Measurements from ENCODE around the gene UBE2F. TPM values are rescaled to one million over a fixed set of nuclear protein-coding genes. Genes with fewer than 3 reads are reported as not detected.

Gene UBE2F
- polyA plus RNA-seq, 1 of the 3 experiments (the other 2 are of a cell fraction): 56.9 TPM

GRCh38 chr2:238087211-238087610 lies 120.4 kb downstream of the UBE2F start (continued):
- no peak for TF ChIP-seq CTCF (IDR thresholded peaks at IDR 0.05)

GRCh38 chr2:238090887-238091286 lies 124.1 kb downstream of the UBE2F start:
- Histone ChIP-seq H3F3A (replicated peaks; ENCODE audit: insufficient read depth) (no peaks in the 10 kb centered on the region), H3K79me2 (ENCODE audit: insufficient read depth) (no peaks in the 10 kb centered on the region), H2AFZ (ENCODE audit: low read depth) (no peak overlapping the region), H3K4me3 (ENCODE audit: low read depth in 2 of 2, low read length in 1 of 2) (no peak overlapping the region), H3K4me2 (no peak overlapping the region), H3K27ac (ENCODE audit: low read depth in 2 of 2, low read length in 1 of 2) (no peak overlapping the region), H4K20me1 (ENCODE audit: insufficient read depth) (no peaks in the 10 kb centered on the region), H3K4me1 (ENCODE audit: control insufficient read depth in 1 of 2, insufficient read depth in 2 of 2, low read depth in 1 of 2, low read length in 1 of 2) (no peaks in the 10 kb centered on the region; a peak in 1 of 4 replicates), H3K9me2 (no peaks in the 10 kb centered on the region), H3K27me3 (ENCODE audit: insufficient read depth) (no peaks in the 10 kb centered on the region), H3K36me3 (replicated peaks in 1 of 2; ENCODE audit: control insufficient read depth in 1 of 2, insufficient read depth in 2 of 2, low read length in 1 of 2) (peaks cover 0 to 2% of the 10 kb centered on the region in 2 experiments), H3K9me3 (no peaks in the 10 kb centered on the region), H3K9ac (no peak overlapping the region)
- TF ChIP-seq MEF2A (IDR thresholded peaks at IDR 0.05; ENCODE audit: borderline replicate concordance, low read depth) (no peak), FOXM1 (IDR thresholded peaks at IDR 0.05; ENCODE audit: low read depth) (no peak), RCOR1 (IDR thresholded peaks at IDR 0.05; ENCODE audit: low read length) (no peak), MXI1 (IDR thresholded peaks at IDR 0.05; ENCODE audit: low read depth, low read length) (no peak), FOSL2 (IDR thresholded peaks at IDR 0.05; ENCODE audit: borderline replicate concordance, low read depth) (no peak)
- ChIA-PET POLR2A (no interaction called here), CTCF (no interaction called here)
- WGBS (ENCODE audit: low lambda C conversion rate): 93% methylated on average over 4 of the region's 4 CpGs
- no peak for DNase-seq

GRCh38 chr2:238091436-238092060 lies 124.7 kb downstream of the UBE2F start:
- Histone ChIP-seq H3K27me3 (ENCODE audit: insufficient read depth) (no peaks in the 10 kb centered on the region), H4K20me1 (ENCODE audit: insufficient read depth) (no peaks in the 10 kb centered on the region), H3K9ac (no peak overlapping the region), H2AFZ (ENCODE audit: low read depth) (no peak overlapping the region), H3K27ac (ENCODE audit: low read depth in 2 of 2, low read length in 1 of 2) (no peak overlapping the region), H3K4me2 (no peak overlapping the region), H3K79me2 (ENCODE audit: insufficient read depth) (no peaks in the 10 kb centered on the region), H3K4me3 (ENCODE audit: low read depth in 2 of 2, low read length in 1 of 2) (no peak overlapping the region), H3K36me3 (replicated peaks in 1 of 2; ENCODE audit: control insufficient read depth in 1 of 2, insufficient read depth in 2 of 2, low read length in 1 of 2) (no peaks in the 10 kb centered on the region), H3K4me1 (ENCODE audit: control insufficient read depth in 1 of 2, insufficient read depth in 2 of 2, low read depth in 1 of 2, low read length in 1 of 2) (peaks cover 0 to under 1% of the 10 kb centered on the region in 2 experiments; a peak in 1 of 4 replicates), H3F3A (replicated peaks; ENCODE audit: insufficient read depth) (no peaks in the 10 kb centered on the region), H3K9me3 (no peaks in the 10 kb centered on the region), H3K9me2 (no peaks in the 10 kb centered on the region)
- POLR2A ChIA-PET: no interaction called here
- TF ChIP-seq FOSL2 (IDR thresholded peaks at IDR 0.05; ENCODE audit: borderline replicate concordance, low read depth) (no peak), NFIC (IDR thresholded peaks at IDR 0.05; ENCODE audit: borderline replicate concordance) (no peak), TCF12 (IDR thresholded peaks at IDR 0.05) (no peak), POLR2AphosphoS5 (IDR thresholded peaks at IDR 0.05; ENCODE audit: low read depth, low read length) (no peak), RCOR1 (IDR thresholded peaks at IDR 0.05; ENCODE audit: low read length) (no peak), REST (IDR thresholded peaks at IDR 0.05; ENCODE audit: low read depth, low read length) (no peak), MXI1 (IDR thresholded peaks at IDR 0.05; ENCODE audit: low read depth, low read length) (no peak), ELF1 (IDR thresholded peaks at IDR 0.05) (no peak), PBX3 (IDR thresholded peaks at IDR 0.05) (no peak), RFX5 (IDR thresholded peaks at IDR 0.05; ENCODE audit: low read length) (no peak), IRF3 (IDR thresholded peaks at IDR 0.05; ENCODE audit: low read depth, low read length) (no peak), SIN3A (IDR thresholded peaks at IDR 0.05; ENCODE audit: borderline replicate concordance, low read depth, low read length) (no peak), FOXM1 (IDR thresholded peaks at IDR 0.05; ENCODE audit: low read depth) (no peak), JUND (IDR thresholded peaks at IDR 0.05) (no peak), YY1 (IDR thresholded peaks at IDR 0.05; ENCODE audit: low read depth) (no peak), SMC3 (IDR thresholded peaks at IDR 0.05; ENCODE audit: low read depth, low read length) (no peak)
- 96% methylated on average over 9 of the region's 16 CpGs for WGBS (ENCODE audit: low lambda C conversion rate)
- DNase-seq: no peak
- CTCF ChIA-PET: interaction anchor here (0.9 kb wide), 1 partner anchor 50 kb away, joined by 3 read pairs; no protein-coding TSS in a partner anchor
